Measurements from ENCODE around the gene NCR1.
"Not testable (repeated sequence)": the region's sequence is repeated elsewhere in the genome, so short reads cannot be mapped to it uniquely, and the experiment has no call there.

GRCh38 chr19:54919646-54920563 lies 14.0 kb downstream of the NCR1 start:
- peak; percentile 24 to 27; a peak in 1 of 5 replicates for TF ChIP-seq RAD21 (conservative IDR thresholded peaks at IDR 0.05 in 1 of 2, IDR thresholded peaks at IDR 0.05 in 1 of 2)
- TF ChIP-seq, protein P1, sequence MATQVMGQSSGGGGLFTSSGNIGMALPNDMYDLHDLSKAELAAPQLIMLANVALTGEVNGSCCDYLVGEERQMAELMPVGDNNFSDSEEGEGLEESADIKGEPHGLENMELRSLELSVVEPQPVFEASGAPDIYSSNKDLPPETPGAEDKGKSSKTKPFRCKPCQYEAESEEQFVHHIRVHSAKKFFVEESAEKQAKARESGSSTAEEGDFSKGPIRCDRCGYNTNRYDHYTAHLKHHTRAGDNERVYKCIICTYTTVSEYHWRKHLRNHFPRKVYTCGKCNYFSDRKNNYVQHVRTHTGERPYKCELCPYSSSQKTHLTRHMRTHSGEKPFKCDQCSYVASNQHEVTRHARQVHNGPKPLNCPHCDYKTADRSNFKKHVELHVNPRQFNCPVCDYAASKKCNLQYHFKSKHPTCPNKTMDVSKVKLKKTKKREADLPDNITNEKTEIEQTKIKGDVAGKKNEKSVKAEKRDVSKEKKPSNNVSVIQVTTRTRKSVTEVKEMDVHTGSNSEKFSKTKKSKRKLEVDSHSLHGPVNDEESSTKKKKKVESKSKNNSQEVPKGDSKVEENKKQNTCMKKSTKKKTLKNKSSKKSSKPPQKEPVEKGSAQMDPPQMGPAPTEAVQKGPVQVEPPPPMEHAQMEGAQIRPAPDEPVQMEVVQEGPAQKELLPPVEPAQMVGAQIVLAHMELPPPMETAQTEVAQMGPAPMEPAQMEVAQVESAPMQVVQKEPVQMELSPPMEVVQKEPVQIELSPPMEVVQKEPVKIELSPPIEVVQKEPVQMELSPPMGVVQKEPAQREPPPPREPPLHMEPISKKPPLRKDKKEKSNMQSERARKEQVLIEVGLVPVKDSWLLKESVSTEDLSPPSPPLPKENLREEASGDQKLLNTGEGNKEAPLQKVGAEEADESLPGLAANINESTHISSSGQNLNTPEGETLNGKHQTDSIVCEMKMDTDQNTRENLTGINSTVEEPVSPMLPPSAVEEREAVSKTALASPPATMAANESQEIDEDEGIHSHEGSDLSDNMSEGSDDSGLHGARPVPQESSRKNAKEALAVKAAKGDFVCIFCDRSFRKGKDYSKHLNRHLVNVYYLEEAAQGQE (IDR thresholded peaks at IDR 0.05): not testable (repeated sequence)
- TF ChIP-seq POLR2A (IDR thresholded peaks at IDR 0.05; ENCODE audit: low read length); SREBF2 (IDR thresholded peaks at IDR 0.05); PBX3 (IDR thresholded peaks at IDR 0.05); CHD2 (IDR thresholded peaks at IDR 0.05; ENCODE audit: low read length, partially characterized antibody); RFX5 (IDR thresholded peaks at IDR 0.05); CEBPB (IDR thresholded peaks at IDR 0.05); RCOR1 (IDR thresholded peaks at IDR 0.05; ENCODE audit: low read depth, low read length); ZNF302 (CRISPR knock-in tag; IDR thresholded peaks at IDR 0.05); JUN (IDR thresholded peaks at IDR 0.05); E2F6 (IDR thresholded peaks at IDR 0.05; ENCODE audit: borderline replicate concordance, low read depth): not testable (repeated sequence)
- TF ChIP-seq, protein P2, sequence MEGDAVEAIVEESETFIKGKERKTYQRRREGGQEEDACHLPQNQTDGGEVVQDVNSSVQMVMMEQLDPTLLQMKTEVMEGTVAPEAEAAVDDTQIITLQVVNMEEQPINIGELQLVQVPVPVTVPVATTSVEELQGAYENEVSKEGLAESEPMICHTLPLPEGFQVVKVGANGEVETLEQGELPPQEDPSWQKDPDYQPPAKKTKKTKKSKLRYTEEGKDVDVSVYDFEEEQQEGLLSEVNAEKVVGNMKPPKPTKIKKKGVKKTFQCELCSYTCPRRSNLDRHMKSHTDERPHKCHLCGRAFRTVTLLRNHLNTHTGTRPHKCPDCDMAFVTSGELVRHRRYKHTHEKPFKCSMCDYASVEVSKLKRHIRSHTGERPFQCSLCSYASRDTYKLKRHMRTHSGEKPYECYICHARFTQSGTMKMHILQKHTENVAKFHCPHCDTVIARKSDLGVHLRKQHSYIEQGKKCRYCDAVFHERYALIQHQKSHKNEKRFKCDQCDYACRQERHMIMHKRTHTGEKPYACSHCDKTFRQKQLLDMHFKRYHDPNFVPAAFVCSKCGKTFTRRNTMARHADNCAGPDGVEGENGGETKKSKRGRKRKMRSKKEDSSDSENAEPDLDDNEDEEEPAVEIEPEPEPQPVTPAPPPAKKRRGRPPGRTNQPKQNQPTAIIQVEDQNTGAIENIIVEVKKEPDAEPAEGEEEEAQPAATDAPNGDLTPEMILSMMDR (IDR thresholded peaks at IDR 0.05): peak; percentile 25; the same call in 2 of the 3 replicates

Measured in A549 (cell line).